Karpas-422 (cell line): ENCODE measurements around the gene ZNF280A. TPM values are rescaled to one million over a fixed set of nuclear protein-coding genes. Genes with fewer than 3 reads are reported as not detected.

ENCODE experiments used
- DNase-seq: peaks from one replicate; pipeline ENCODE4 v3.0.0-alpha.2; 2015
- H2AFZ ChIP-seq: fragments of 200-600 bp; sonication (generic); 2 replicates; pipeline ENCODE4 v1.6.1; 2014; ENCODE audit warnings: antibody characterized with exemption, low read length, mixed read lengths
- H3K27ac ChIP-seq: fragments of 200-600 bp; sonication (generic); 2 replicates; pipeline ENCODE4 v1.5.1; 2014; ENCODE audit warnings: mild to moderate bottlenecking, low read length, moderate library complexity
- H3K27me3 ChIP-seq: fragments of 200-600 bp; sonication (generic); 2 replicates; pipeline ENCODE4 v1.6.1; 2014; ENCODE audit warnings: low read length, mixed read lengths
- H3K36me3 ChIP-seq: fragments of 200-600 bp; sonication (generic); 2 replicates; pipeline ENCODE4 v1.6.1; 2014; ENCODE audit warnings: low read length, mixed read lengths; ENCODE audit not compliant: insufficient read depth
- H3K4me1 ChIP-seq: fragments of 200-600 bp; sonication (generic); 2 replicates; pipeline ENCODE4 v1.6.1; 2014; ENCODE audit warnings: mild to moderate bottlenecking, low read length, mixed read lengths
- H3K4me2 ChIP-seq: fragments of 200-600 bp; sonication (generic); 2 replicates; pipeline ENCODE4 v1.6.1; 2014; ENCODE audit warnings: low read length, low read depth, mild to moderate bottlenecking; ENCODE audit not compliant: poor library complexity, severe bottlenecking
- H3K4me3 ChIP-seq: fragments of 200-600 bp; sonication (generic); 2 replicates; pipeline ENCODE4 v1.5.1; 2014; ENCODE audit warnings: mild to moderate bottlenecking, antibody characterized with exemption, low read length, mixed read lengths
- H3K79me2 ChIP-seq: fragments of 200-600 bp; sonication (generic); 2 replicates; pipeline ENCODE4 v1.6.1; 2014; ENCODE audit warnings: mild to moderate bottlenecking, low read length, mixed read lengths
- H3K9ac ChIP-seq: fragments of 200-600 bp; sonication (generic); 2 replicates; pipeline ENCODE4 v1.6.0; 2014; ENCODE audit warnings: low read length
- H3K9me2 ChIP-seq: fragments of 200-600 bp; sonication (generic), shearing (Covaris generic); replicated peaks from 2 replicates; pipeline ENCODE4 v1.6.0; 2014; ENCODE audit warnings: mild to moderate bottlenecking, low read length, moderate library complexity; ENCODE audit not compliant: insufficient read depth
- H3K9me3 ChIP-seq: fragments of 300-700, 200-600 bp; sonication (generic); 2 replicates; pipeline ENCODE4 v1.6.1; 2014; ENCODE audit warnings: low read length, mixed read lengths
- H4K20me1 ChIP-seq: fragments of 200-600 bp; sonication (generic); 2 replicates; pipeline ENCODE4 v1.6.1; 2014; ENCODE audit warnings: mild to moderate bottlenecking, antibody characterized with exemption, low read length, low read depth; ENCODE audit not compliant: insufficient read depth
- total RNA-seq: library from RNA; depleted of rRNA; stranded (reverse); fragments of >200 nt; shearing (Covaris generic); gene quantifications from 2 replicates; pipeline ENCODE4 v1.2.3, GENCODE V29; 2014; ENCODE audit warnings: low replicate concordance

The ZNF280A gene
- total RNA-seq, 1 experiment from 2014 or later: not detected

- no peak overlapping the region for H3K4me2 ChIP-seq
- no peaks in the 10 kb centered on the region for H3K9me2 ChIP-seq
- H3K4me1 ChIP-seq: no peaks in the 10 kb centered on the region
- H3K4me3 ChIP-seq: no peak overlapping the region
- no peak overlapping the region for H3K27ac ChIP-seq
- no peak for DNase-seq
- H4K20me1 ChIP-seq: no peaks in the 10 kb centered on the region
- no peak overlapping the region for H2AFZ ChIP-seq
- no peak overlapping the region for H3K9ac ChIP-seq
- H3K9me3 ChIP-seq: no peaks in the 10 kb centered on the region
- no peaks in the 10 kb centered on the region for H3K79me2 ChIP-seq
- no peaks in the 10 kb centered on the region for H3K36me3 ChIP-seq
- H3K27me3 ChIP-seq: no peaks in the 10 kb centered on the region
Observed at GRCh38 chr22:22547692-22548300, 27.7 kb upstream of the ZNF280A start.

- Histone ChIP-seq H4K20me1 (no peaks in the 10 kb centered on the region), H3K9ac (no peak overlapping the region)
Observed at GRCh38 chr22:22547226-22547625, 27.2 kb upstream of the ZNF280A start.

GRCh38 chr22:22546490-22546889 lies 26.4 kb upstream of the ZNF280A start:
- H3K27ac ChIP-seq: no peak overlapping the region
- no peaks in the 10 kb centered on the region for H3K27me3 ChIP-seq
- no peaks in the 10 kb centered on the region for H3K9me2 ChIP-seq
- H3K4me2 ChIP-seq: no peak overlapping the region
- no peak overlapping the region for H3K4me3 ChIP-seq
- no peaks in the 10 kb centered on the region for H4K20me1 ChIP-seq
- no peak for DNase-seq
- H3K79me2 ChIP-seq: no peaks in the 10 kb centered on the region
- H3K9ac ChIP-seq: no peak overlapping the region
- H3K4me1 ChIP-seq: no peaks in the 10 kb centered on the region
- no peaks in the 10 kb centered on the region for H3K36me3 ChIP-seq
- H2AFZ ChIP-seq: no peak overlapping the region
- H3K9me3 ChIP-seq: no peaks in the 10 kb centered on the region

More at GRCh38 chr22:22547226-22547625, 27.2 kb upstream of the ZNF280A start:
- no peaks in the 10 kb centered on the region for H3K79me2 ChIP-seq
- no peaks in the 10 kb centered on the region for H3K9me2 ChIP-seq
- no peaks in the 10 kb centered on the region for H3K9me3 ChIP-seq
- H3K36me3 ChIP-seq: no peaks in the 10 kb centered on the region
- no peak for DNase-seq
- no peak overlapping the region for H2AFZ ChIP-seq
- no peak overlapping the region for H3K27ac ChIP-seq
- H3K4me1 ChIP-seq: no peaks in the 10 kb centered on the region
- H3K4me3 ChIP-seq: no peak overlapping the region
- H3K4me2 ChIP-seq: no peak overlapping the region
- H3K27me3 ChIP-seq: no peaks in the 10 kb centered on the region

- H3K9me3 ChIP-seq: no peaks in the 10 kb centered on the region
- H3K79me2 ChIP-seq: no peaks in the 10 kb centered on the region
- H3K27me3 ChIP-seq: no peaks in the 10 kb centered on the region
- no peak overlapping the region for H3K4me2 ChIP-seq
- H3K4me1 ChIP-seq: no peaks in the 10 kb centered on the region
- no peak overlapping the region for H3K27ac ChIP-seq
- DNase-seq: no peak
- no peak overlapping the region for H2AFZ ChIP-seq
- no peak overlapping the region for H3K9ac ChIP-seq
- H3K9me2 ChIP-seq: no peaks in the 10 kb centered on the region
- no peaks in the 10 kb centered on the region for H4K20me1 ChIP-seq
- no peak overlapping the region for H3K4me3 ChIP-seq
- H3K36me3 ChIP-seq: no peaks in the 10 kb centered on the region
Observed at GRCh38 chr22:22545084-22545483, 25.0 kb upstream of the ZNF280A start.

- H2AFZ ChIP-seq: no peak overlapping the region
- no peak for DNase-seq
Observed at GRCh38 chr22:22538226-22538989, 18.3 kb upstream of the ZNF280A start.

GRCh38 chr22:22536916-22537315 lies 16.8 kb upstream of the ZNF280A start:
- no peaks in the 10 kb centered on the region for H3K27me3 ChIP-seq
- H3K36me3 ChIP-seq: no peaks in the 10 kb centered on the region
- H3K4me1 ChIP-seq: no peaks in the 10 kb centered on the region
- H2AFZ ChIP-seq: no peak overlapping the region
- no peaks in the 10 kb centered on the region for H3K79me2 ChIP-seq
- DNase-seq: no peak
- H3K9me3 ChIP-seq: no peaks in the 10 kb centered on the region
- H3K4me3 ChIP-seq: no peak overlapping the region
- no peak overlapping the region for H3K9ac ChIP-seq
- no peaks in the 10 kb centered on the region for H4K20me1 ChIP-seq
- H3K4me2 ChIP-seq: no peak overlapping the region
- no peak overlapping the region for H3K27ac ChIP-seq
- H3K9me2 ChIP-seq: no peaks in the 10 kb centered on the region

More at GRCh38 chr22:22538226-22538989, 18.3 kb upstream of the ZNF280A start:
- Histone ChIP-seq H3K27ac (no peak overlapping the region), H3K9me2 (no peaks in the 10 kb centered on the region), H3K4me2 (no peak overlapping the region), H3K9ac (no peak overlapping the region), H3K79me2 (no peaks in the 10 kb centered on the region), H3K9me3 (no peaks in the 10 kb centered on the region), H3K4me1 (no peaks in the 10 kb centered on the region), H3K4me3 (no peak overlapping the region), H4K20me1 (no peaks in the 10 kb centered on the region), H3K36me3 (no peaks in the 10 kb centered on the region), H3K27me3 (no peaks in the 10 kb centered on the region)

- no peaks in the 10 kb centered on the region for H3K27me3 ChIP-seq
- H2AFZ ChIP-seq: no peak overlapping the region
- H3K4me3 ChIP-seq: no peak overlapping the region
- no peaks in the 10 kb centered on the region for H3K36me3 ChIP-seq
- H3K4me1 ChIP-seq: no peaks in the 10 kb centered on the region
- no peaks in the 10 kb centered on the region for H3K9me2 ChIP-seq
- H3K79me2 ChIP-seq: no peaks in the 10 kb centered on the region
- H4K20me1 ChIP-seq: no peaks in the 10 kb centered on the region
- H3K9ac ChIP-seq: no peak overlapping the region
- no peak for DNase-seq
- no peak overlapping the region for H3K4me2 ChIP-seq
- H3K9me3 ChIP-seq: no peaks in the 10 kb centered on the region
- H3K27ac ChIP-seq: no peak overlapping the region
Observed at GRCh38 chr22:22536515-22536914, 16.4 kb upstream of the ZNF280A start.

- Histone ChIP-seq H3K27ac (no peak overlapping the region), H3K79me2 (no peaks in the 10 kb centered on the region), H3K4me3 (no peak overlapping the region), H3K27me3 (no peaks in the 10 kb centered on the region), H3K4me2 (no peak overlapping the region), H3K4me1 (no peaks in the 10 kb centered on the region), H3K9me2 (no peaks in the 10 kb centered on the region), H3K9me3 (no peaks in the 10 kb centered on the region), H3K9ac (no peak overlapping the region), H3K36me3 (no peaks in the 10 kb centered on the region), H4K20me1 (no peaks in the 10 kb centered on the region), H2AFZ (no peak overlapping the region)
- no peak for DNase-seq
Observed at GRCh38 chr22:22535662-22536061, 15.6 kb upstream of the ZNF280A start.
